WTC11 (cell line): ENCODE measurements around the gene DLGAP3.

Experiments used
- CTCF ChIP-seq: fragments of 200-600 bp; IDR thresholded peaks from 2 replicates; pipeline ENCODE4 v1.8.0; 2022; ENCODE audit warnings: antibody characterized with exemption
- JAZF1 ChIP-seq: fragments of 250-450 bp; sonication (Bioruptor Pico); IDR thresholded peaks from 2 replicates; pipeline ENCODE4 v1.9.0; 2021; ENCODE audit warnings: moderate library complexity, mild to moderate bottlenecking, inconsistent platforms
- JUN ChIP-seq: sonication (generic); formaldehyde crosslinking; IDR thresholded peaks from 2 replicates; pipeline ENCODE4 v1.8.0; 2023; ENCODE audit warnings: mild to moderate bottlenecking, missing genetic modification reagents
- PREB ChIP-seq: sonication (generic); formaldehyde crosslinking; IDR thresholded peaks from 2 replicates; pipeline ENCODE4 v1.8.1; 2022; ENCODE audit warnings: mild to moderate bottlenecking, missing genetic modification reagents, moderate library complexity, borderline replicate concordance
- SMAD4 ChIP-seq: sonication (generic); formaldehyde crosslinking; IDR thresholded peaks from 2 replicates; pipeline ENCODE4 v1.8.0; 2022; ENCODE audit warnings: mild to moderate bottlenecking, missing genetic modification reagents
- TEAD1 ChIP-seq: sonication (generic); formaldehyde crosslinking; IDR thresholded peaks from 2 replicates; pipeline ENCODE4 v1.8.0; 2022; ENCODE audit warnings: mild to moderate bottlenecking, missing genetic modification reagents
- ZNF317 ChIP-seq: sonication (generic); formaldehyde crosslinking; IDR thresholded peaks from 2 replicates; pipeline ENCODE4 v1.8.1; 2023; ENCODE audit warnings: low read depth, mild to moderate bottlenecking, moderate library complexity, missing genetic modification reagents, borderline replicate concordance
- ZNF532 ChIP-seq: fragments of 250-450 bp; sonication (Bioruptor Pico); IDR thresholded peaks from 2 replicates; pipeline ENCODE4 v1.9.0; 2021; ENCODE audit warnings: mild to moderate bottlenecking, borderline replicate concordance
- TF ChIP-seq, protein P1 (sequence below): fragments of 250-450 bp; sonication (Bioruptor Pico); conservative IDR thresholded peaks from 2 replicates; pipeline ENCODE4 v1.9.0; 2021; ENCODE audit warnings: mild to moderate bottlenecking

DNA sequence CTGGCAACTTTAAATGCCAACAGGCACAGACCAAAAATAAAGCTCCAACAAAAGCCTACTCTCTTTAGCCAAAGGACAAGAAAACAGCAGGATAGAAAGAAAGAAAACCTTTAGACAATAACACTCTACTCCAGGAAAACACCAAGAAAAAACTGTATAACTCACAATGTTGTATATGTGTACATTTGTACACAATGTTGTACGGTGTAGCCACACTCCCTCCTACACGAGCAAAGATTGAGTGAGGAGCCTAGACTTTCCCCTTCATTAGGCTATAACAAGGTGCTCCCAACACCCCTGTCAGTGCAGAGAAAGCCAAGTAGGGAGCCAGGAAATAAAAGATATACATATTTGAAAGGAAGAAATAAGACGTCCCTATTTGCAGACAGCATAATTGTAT is 112.7 kb downstream of the DLGAP3 start:
- TF ChIP-seq, protein P1, sequence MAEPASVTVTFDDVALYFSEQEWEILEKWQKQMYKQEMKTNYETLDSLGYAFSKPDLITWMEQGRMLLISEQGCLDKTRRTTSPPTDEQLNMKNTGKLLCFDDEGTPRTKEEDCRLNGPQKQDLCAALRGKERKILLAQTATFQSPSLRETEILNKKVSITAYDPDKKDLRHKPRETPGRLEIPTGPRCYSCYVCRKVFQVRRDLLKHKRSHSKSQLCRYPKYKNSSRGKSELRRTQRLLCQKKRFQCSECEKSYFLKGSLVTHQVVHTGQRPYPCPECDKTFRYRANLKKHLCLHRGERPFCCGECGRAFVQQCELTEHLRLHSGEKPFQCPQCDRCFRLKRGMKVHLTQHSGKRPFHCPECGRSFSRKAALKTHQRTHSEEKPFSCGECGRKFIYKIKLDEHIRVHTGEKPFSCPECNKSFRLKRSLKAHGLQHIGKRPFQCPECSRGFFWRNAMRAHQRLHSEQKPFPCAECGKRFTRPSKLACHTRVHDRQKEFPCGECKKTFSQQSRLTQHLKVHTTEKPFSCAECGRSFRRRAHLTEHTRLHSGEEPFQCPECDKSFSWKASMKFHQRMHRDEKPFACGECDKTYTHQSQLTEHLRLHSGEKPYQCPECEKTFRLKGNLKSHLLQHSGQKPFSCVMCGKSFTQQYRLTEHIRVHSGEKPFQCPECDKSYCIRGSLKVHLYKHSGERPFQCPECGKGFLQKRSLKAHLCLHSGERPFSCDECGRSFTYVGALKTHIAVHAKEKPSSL, result no peak
- TF ChIP-seq SMAD4 (CRISPR knock-in tag) (no peak), CTCF (no peak), ZNF532 (no peak), TEAD1 (CRISPR knock-in tag) (no peak), PREB (CRISPR knock-in tag) (no peak), JAZF1 (CRISPR knock-in tag) (no peak), JUN (CRISPR knock-in tag) (no peak), ZNF317 (no peak)
